H9 (cell line): Measurements from ENCODE around the gene TMOD1. TPM values are rescaled to one million over a fixed set of nuclear protein-coding genes. Genes with fewer than 3 reads are reported as not detected.
A peak's percentile ranks its signal among the peaks of the same experiment; 100 is the strongest.
"Not testable (repeated sequence)": the region's sequence is repeated elsewhere in the genome, so short reads cannot be mapped to it uniquely, and the experiment has no call there.

Experiments
- DNase-seq: peaks from one replicate; pipeline ENCODE4 v3.0.0-alpha.2; 2017
- H2AFZ ChIP-seq: one replicate; pipeline ENCODE4 v1.6.1; 2013; ENCODE audit warnings: mild to moderate bottlenecking, low read length, control low read depth, moderate library complexity
- H2AK5ac ChIP-seq: 2 replicates; pipeline ENCODE4 v1.6.1; 2013; ENCODE audit warnings: low read length, control low read depth, mixed read lengths; ENCODE audit not compliant: insufficient read length
- H2BK120ac ChIP-seq: one replicate; pipeline ENCODE4 v1.6.1; 2013; ENCODE audit warnings: low read depth, mild to moderate bottlenecking, low read length, control low read depth, inconsistent platforms; ENCODE audit not compliant: poor library complexity, severe bottlenecking
- H2BK12ac ChIP-seq: 2 replicates; pipeline ENCODE4 v1.6.1; 2013; ENCODE audit warnings: low read length, control low read depth, mixed read lengths, low read depth; ENCODE audit not compliant: insufficient read length
- H2BK15ac ChIP-seq: 2 replicates; pipeline ENCODE4 v1.6.1; 2013; ENCODE audit warnings: low read depth, low read length, control low read depth
- H2BK20ac ChIP-seq: one replicate; pipeline ENCODE4 v1.6.1; 2013; ENCODE audit warnings: low read depth, mild to moderate bottlenecking, low read length, control low read depth, inconsistent platforms; ENCODE audit not compliant: poor library complexity, severe bottlenecking
- H2BK5ac ChIP-seq: 2 replicates; pipeline ENCODE4 v1.6.1; 2013; ENCODE audit warnings: low read length, control low read depth, mixed read lengths; ENCODE audit not compliant: insufficient read length
- H3K14ac ChIP-seq: 2 replicates; pipeline ENCODE4 v1.6.1; 2013; ENCODE audit warnings: low read length, control low read depth; ENCODE audit not compliant: insufficient read depth
- H3K18ac ChIP-seq: 2 replicates; pipeline ENCODE4 v1.6.1; 2013; ENCODE audit warnings: low read depth, mild to moderate bottlenecking, mixed read lengths, low read length, control low read depth; ENCODE audit not compliant: insufficient read length
- H3K23ac ChIP-seq: 2 replicates; pipeline ENCODE4 v1.6.1; 2013; ENCODE audit warnings: low read length, control low read depth, mixed read lengths, low read depth; ENCODE audit not compliant: insufficient read length
- H3K23me2 ChIP-seq: 2 replicates; pipeline ENCODE4 v1.6.1; 2013; ENCODE audit warnings: low read depth, mild to moderate bottlenecking, mixed read lengths, low read length, control low read depth; ENCODE audit not compliant: insufficient read length, poor library complexity, severe bottlenecking
- H3K27ac ChIP-seq: 2 replicates; pipeline ENCODE4 v1.5.1; 2013; ENCODE audit warnings: low read length, control low read depth, mixed read lengths, low read depth; ENCODE audit not compliant: insufficient read length
- H3K27me3 ChIP-seq: 2 replicates; pipeline ENCODE4 v1.6.1; 2013; ENCODE audit warnings: low read length, control low read depth, inconsistent platforms; ENCODE audit not compliant: insufficient read depth
- H3K4ac ChIP-seq: 2 replicates; pipeline ENCODE4 v1.6.1; 2013; ENCODE audit warnings: low read depth, mild to moderate bottlenecking, control low read depth, inconsistent platforms, low read length, moderate library complexity
- H3K4me1 ChIP-seq: 2 replicates; pipeline ENCODE4 v1.6.1; 2013; ENCODE audit warnings: low read length, control low read depth, inconsistent platforms; ENCODE audit not compliant: insufficient read depth
- H3K4me2 ChIP-seq: 2 replicates; pipeline ENCODE4 v1.6.1; 2013; ENCODE audit warnings: low read length, control low read depth, mixed read lengths; ENCODE audit not compliant: insufficient read length, insufficient read depth
- H3K56ac ChIP-seq: 2 replicates; pipeline ENCODE4 v1.6.1; 2013; ENCODE audit warnings: low read depth, mild to moderate bottlenecking, mixed read lengths, low read length, control low read depth; ENCODE audit not compliant: insufficient read length
- H3K79me1 ChIP-seq: 2 replicates; pipeline ENCODE4 v1.6.1; 2013; ENCODE audit warnings: low read depth, mild to moderate bottlenecking, moderate library complexity, low read length, control low read depth, inconsistent platforms; ENCODE audit not compliant: insufficient read depth, poor library complexity, severe bottlenecking
- H3K79me2 ChIP-seq: 2 replicates; pipeline ENCODE4 v1.6.1; 2013; ENCODE audit warnings: low read length, control low read depth, inconsistent platforms; ENCODE audit not compliant: insufficient read depth
- H3K9ac ChIP-seq: 2 replicates; pipeline ENCODE4 v1.6.1; 2013; ENCODE audit warnings: low read length, control low read depth, mixed read lengths; ENCODE audit not compliant: insufficient read length; ENCODE audit errors: extremely low read depth
- H3K9me3 ChIP-seq: one replicate; pipeline ENCODE4 v1.6.1; 2013; ENCODE audit warnings: low read depth, low read length, inconsistent platforms; ENCODE audit not compliant: control insufficient read depth
- H3T11ph ChIP-seq: one replicate; pipeline ENCODE4 v1.6.1; 2013; ENCODE audit warnings: mild to moderate bottlenecking, low read length, control low read depth, inconsistent platforms
- H4K20me1 ChIP-seq: one replicate; pipeline ENCODE4 v1.6.1; 2013; ENCODE audit not compliant: control insufficient read depth, insufficient read length, insufficient read depth
- H4K5ac ChIP-seq: 2 replicates; pipeline ENCODE4 v1.6.1; 2013; ENCODE audit warnings: low read depth, mild to moderate bottlenecking, mixed read lengths, low read length, control low read depth; ENCODE audit not compliant: insufficient read length
- H4K8ac ChIP-seq: replicated peaks from 2 replicates; pipeline ENCODE4 v1.6.1; 2013; ENCODE audit warnings: low read length, control low read depth, mixed read lengths, low read depth; ENCODE audit not compliant: insufficient read length
- H4K91ac ChIP-seq: 2 replicates; pipeline ENCODE4 v1.6.1; 2013; ENCODE audit warnings: low read depth, mild to moderate bottlenecking, moderate library complexity, mixed read lengths, low read length, control low read depth; ENCODE audit not compliant: insufficient read length
- H3K27ac Mint-ChIP-seq, 3 experiments: 2 replicates in 2 of 3; 3 replicates in 1 of 3; pipeline ENCODE4 v1.8.0; 2020 to 2021; ENCODE audit warnings: mixed read lengths in 3 of 3, mild to moderate bottlenecking in 1 of 3, moderate library complexity in 1 of 3
- H3K27me3 Mint-ChIP-seq: 2 replicates; pipeline ENCODE4 v1.8.0; 2021; ENCODE audit warnings: low read depth, mild to moderate bottlenecking, moderate library complexity, mixed read lengths
- H3K36me3 Mint-ChIP-seq, 3 experiments: 2 replicates in 2 of 3; 3 replicates in 1 of 3; pipeline ENCODE4 v1.8.0; 2020 to 2021; ENCODE audit warnings: low read depth in 3 of 3, mixed read lengths in 3 of 3; ENCODE audit not compliant: insufficient read depth in 1 of 3
- H3K4me1 Mint-ChIP-seq, 2 experiments: 2 replicates each; pipeline ENCODE4 v1.8.0; 2020; ENCODE audit warnings: mixed read lengths in 2 of 2
- H3K4me3 Mint-ChIP-seq, 2 experiments: 2 replicates in 1 of 2; 3 replicates in 1 of 2; pipeline ENCODE4 v1.8.0; 2020 to 2021; ENCODE audit warnings: mild to moderate bottlenecking in 2 of 2, mixed read lengths in 2 of 2, moderate library complexity in 1 of 2
- H3K9me3 Mint-ChIP-seq, 2 experiments: 2 replicates in 1 of 2; 3 replicates in 1 of 2; pipeline ENCODE4 v1.8.0; 2020; ENCODE audit warnings: mild to moderate bottlenecking in 2 of 2, mixed read lengths in 2 of 2, moderate library complexity in 1 of 2
- CTCF ChIP-seq: fragments of 200-600 bp; sonication (generic); conservative IDR thresholded peaks from 3 replicates; pipeline ENCODE4 v1.8.0; 2021; ENCODE audit warnings: antibody characterized with exemption, mild to moderate bottlenecking
- WGBS: extraction: QIAGEN DNeasy Blood & Tissue Kit; methylation state at CpG from one replicate; pipeline ENCODE4 v1.1.7; 2013; ENCODE audit warnings: missing lambda C conversion rate, low lambda C conversion rate, mixed read lengths; ENCODE audit not compliant: insufficient read length; ENCODE audit errors: extremely low coverage; 5-methylcytosine and 5-hydroxymethylcytosine counted together
- long read RNA-seq: library from polyadenylated mRNA; unstranded; transcript quantifications from one replicate; pipeline ENCODE4 v2.0.0, GENCODE V29; 2020
- total RNA-seq: library from RNA; stranded (reverse); gene quantifications from 2 replicates; pipeline ENCODE4 v1.2.1, GENCODE V29; 2021

The TMOD1 gene
- 0.72 and 0.98 TPM in 2 replicates for total RNA-seq
- long read RNA-seq, transcript TMOD1-201 (10 exons, 3,343 nt), result major isoform, 9 of 13 reads
- long read RNA-seq, partial matches to known transcripts, result 0 of 13 reads
- long read RNA-seq, other reads (novel, unspliced or antisense), result 4 of 13 reads

GRCh38 chr9:97501177-97501971 lies at the start of gene TMOD1:
TMOD1 (plus strand) TSS chr9:97501666; CDS start chr9:97524189, 22,523 bp downstream.
- Histone ChIP-seq H3K27ac (no peak within 1 kb of the TSS), H2BK15ac (no peak within 1 kb of the TSS), H3K23ac (no peak within 1 kb of the TSS), H3K4me1 (no peaks in the 10 kb centered on the region; the same call in 1 of the 2 replicates), H3K4ac (no peak within 1 kb of the TSS), H2AFZ (no peak within 1 kb of the TSS), H3K79me2 (no peaks in the 10 kb centered on the region), H3K14ac (no peak within 1 kb of the TSS; the same call in 1 of the 2 replicates), H3K9me3 (no peaks in the 10 kb centered on the region), H4K8ac (no peak within 1 kb of the TSS), H3K23me2 (peaks cover 16% of the 10 kb centered on the region), H3K18ac (no peak within 1 kb of the TSS), H2BK12ac (no peak within 1 kb of the TSS), H2BK120ac (no peak within 1 kb of the TSS), H3K79me1 (no peaks in the 10 kb centered on the region), H4K91ac (no peak within 1 kb of the TSS), H4K20me1 (no peaks in the 10 kb centered on the region), H4K5ac (no peak within 1 kb of the TSS), H3K4me2 (peak within 1 kb of the TSS; percentile 69), H2BK20ac (no peak within 1 kb of the TSS), H3K27me3 (peaks cover 45% of the 10 kb centered on the region), H3T11ph (no peak within 1 kb of the TSS), H2AK5ac (no peak within 1 kb of the TSS), H3K56ac (no peak within 1 kb of the TSS), H2BK5ac (no peak within 1 kb of the TSS), H3K9ac (no peak within 1 kb of the TSS)
- Mint-ChIP-seq H3K9me3 (peaks cover 9 to 13% of the 10 kb centered on the region in 2 experiments; a peak in 4 of 5 replicates), H3K27ac (no peak within 1 kb of the TSS), H3K36me3 (no peaks in the 10 kb centered on the region; a peak in 2 of 7 replicates), H3K4me1 (peaks cover 10 to 16% of the 10 kb centered on the region in 2 experiments), H3K4me3 (peak within 1 kb of the TSS; percentile 66 to 88), H3K27me3 (peaks cover 41% of the 10 kb centered on the region)
- WGBS, result no CpG with 5 or more reads among the region's 87 CpGs
- DNase-seq, result peak; percentile 69
- peak; percentile 32; the same call in 2 of the 3 replicates for TF ChIP-seq CTCF

GRCh38 chr9:97453573-97453972 lies 47.9 kb upstream of the TMOD1 start:
- not testable (repeated sequence) for H2BK12ac ChIP-seq, H3K4me1 ChIP-seq, H4K8ac ChIP-seq, H3K4me1 Mint-ChIP-seq, H3K4me3 Mint-ChIP-seq, H2BK20ac ChIP-seq, H3K4me2 ChIP-seq, H3K23me2 ChIP-seq, H3K9me3 ChIP-seq, H2BK5ac ChIP-seq, H3K9ac ChIP-seq, H3K27me3 ChIP-seq, H3K23ac ChIP-seq, H3K79me2 ChIP-seq, H3T11ph ChIP-seq, H4K91ac ChIP-seq, H3K4ac ChIP-seq, H3K79me1 ChIP-seq, H3K14ac ChIP-seq, H3K27ac ChIP-seq, H3K9me3 Mint-ChIP-seq, H3K56ac ChIP-seq, H2BK15ac ChIP-seq, H4K5ac ChIP-seq, H3K36me3 Mint-ChIP-seq, H2AK5ac ChIP-seq, H2AFZ ChIP-seq, H4K20me1 ChIP-seq, H2BK120ac ChIP-seq, H3K27me3 Mint-ChIP-seq, H3K18ac ChIP-seq, DNase-seq
- WGBS, result no CpG with 5 or more reads among the region's 3 CpGs
- peak overlapping the region in 1 of 3 experiments; percentile 70; a peak in 1 of 7 replicates for H3K27ac Mint-ChIP-seq
